Liver (tissue), 3 donors: ENCODE results near the gene ULBP1.

ENCODE experiments used
- ATF3 ChIP-seq: IDR thresholded peaks from 2 replicates; pipeline ENCODE4 v1.6.1; 2016; ENCODE audit warnings: antibody characterized with exemption
- CTCF ChIP-seq: fragments of 150-350 bp; IDR thresholded peaks from 2 replicates; pipeline ENCODE4 v1.5.1; 2017; ENCODE audit warnings: improper control_type of control experiment, low read depth, low read length; ENCODE audit not compliant: missing input control
- JUND ChIP-seq, 2 donors: IDR thresholded peaks; 2 replicates each; pipeline ENCODE4 v1.6.1; 2016; ENCODE audit warnings: antibody characterized with exemption in 2 of 2
- SP1 ChIP-seq: IDR thresholded peaks from 2 replicates; pipeline ENCODE4 v1.6.1; 2018; ENCODE audit warnings: antibody characterized with exemption, mild to moderate bottlenecking
- YY1 ChIP-seq: IDR thresholded peaks from 2 replicates; pipeline ENCODE4 v1.6.1; 2016; ENCODE audit warnings: antibody characterized with exemption, mild to moderate bottlenecking
- donor health status: healthy.
- donor health status: healthy.

- TF ChIP-seq CTCF (no peak), JUND (IDR thresholded peaks at IDR 0.05) (no peak), ATF3 (no peak), YY1 (no peak), SP1 (no peak)
Measured at GRCh38 chr6:149942461-149942829, 21.3 kb upstream of the ULBP1 start.
